Erythroblast (primary cell): Measurements from ENCODE around the gene PET100.

Experiments
- GATA1 ChIP-seq: IDR thresholded peaks from 2 replicates; pipeline ENCODE4 v1.6.1; 2011; ENCODE audit warnings: low read depth, mild to moderate bottlenecking, control low read depth, low read length, moderate library complexity
- POLR2A ChIP-seq: IDR thresholded peaks from 2 replicates; pipeline ENCODE4 v1.6.1; 2011; ENCODE audit warnings: mild to moderate bottlenecking, low read length

GRCh38 chr19:7610491-7611240 is 18.9 kb upstream of the PET100 start:
- TF ChIP-seq POLR2A = no peak
- no peak for TF ChIP-seq GATA1
